ENCODE data around the gene FLT4. TPM values are rescaled to one million over a fixed set of nuclear protein-coding genes. Genes with fewer than 3 reads are reported as not detected.

The FLT4 gene
- total and polyA plus RNA-seq, 4 donors = 12.6 to 42.1 (median 25.3) TPM

- no peak for DNase-seq
- no peaks in the 10 kb centered on the region for H3K36me3 ChIP-seq (ENCODE audit: control insufficient read depth in 4 of 4, insufficient read depth in 4 of 4, low read length in 4 of 4)
- peaks cover 0 to 7% (median 6%) of the 10 kb centered on the region in 5 donors for H3K4me1 ChIP-seq (ENCODE audit: control insufficient read depth in 5 of 5, insufficient read depth in 5 of 5, low read length in 5 of 5)
- WGBS, 2 donors = 85 to 96% methylated on average over 17 of the region's 17 CpGs
- TF ChIP-seq CTCF (IDR thresholded peaks at IDR 0.05; ENCODE audit: control extremely low read depth, extremely low read depth) = no peak
- no peaks in the 10 kb centered on the region for H3K9me3 ChIP-seq (ENCODE audit: control insufficient read depth in 4 of 4, insufficient read depth in 3 of 4, low read length in 3 of 4)
- H3K4me3 ChIP-seq = no peak overlapping the region
- peaks cover 3 to 7% (median 6%) of the 10 kb centered on the region in 3 donors for H3K27me3 ChIP-seq (ENCODE audit: control insufficient read depth in 3 of 3, insufficient read depth in 3 of 3, low read length in 2 of 3)
- H3K9ac ChIP-seq (ENCODE audit: insufficient read depth in 1 of 2, low read length in 2 of 2) = no peak overlapping the region
- ATAC-seq (ENCODE audit: insufficient read depth, low FRiP score) = no peak
- H3K27ac ChIP-seq (ENCODE audit: low read depth in 1 of 2, low read length in 1 of 2) = no peak overlapping the region
These were observed 19.6 kb upstream of the FLT4 start for GRCh38 chr5:180668835-180669596.

DNA sequence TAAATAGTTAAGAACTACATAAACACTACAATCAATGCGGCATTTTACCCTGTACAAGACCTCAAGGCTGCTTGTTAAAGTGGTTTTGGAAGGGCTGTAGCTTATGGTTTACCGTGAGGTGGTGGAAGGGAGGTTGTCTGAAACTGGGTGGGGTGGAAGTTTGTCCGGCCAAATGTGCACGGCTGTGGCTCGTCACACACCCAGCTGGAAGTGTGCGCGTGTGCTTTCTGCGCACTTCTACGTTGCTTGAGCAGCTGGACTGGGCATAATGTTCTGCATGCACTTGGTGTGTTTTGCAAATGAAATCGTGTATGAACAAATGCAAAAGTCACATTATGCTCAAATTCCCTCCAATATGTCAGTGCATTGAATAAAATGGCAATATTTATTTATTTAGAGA, 17.4 kb upstream of the FLT4 start:
- no peak for DNase-seq
- Histone ChIP-seq H3K27me3 (ENCODE audit: control insufficient read depth in 3 of 3, insufficient read depth in 3 of 3, low read length in 2 of 3) (no peaks in the 10 kb centered on the region), H3K27ac (ENCODE audit: low read depth in 1 of 2, low read length in 1 of 2) (no peak overlapping the region), H3K4me3 (no peak overlapping the region), H3K36me3 (ENCODE audit: control insufficient read depth in 4 of 4, insufficient read depth in 4 of 4, low read length in 4 of 4) (no peaks in the 10 kb centered on the region), H3K9ac (ENCODE audit: insufficient read depth in 1 of 2, low read length in 2 of 2) (no peak overlapping the region), H3K4me1 (ENCODE audit: control insufficient read depth in 5 of 5, insufficient read depth in 5 of 5, low read length in 5 of 5) (peaks cover 0 to 7% (median 0%) of the 10 kb centered on the region in 5 donors), H3K9me3 (ENCODE audit: control insufficient read depth in 4 of 4, insufficient read depth in 3 of 4, low read length in 3 of 4) (no peaks in the 10 kb centered on the region)
- no peak for ATAC-seq (ENCODE audit: insufficient read depth, low FRiP score)
- WGBS, 2 donors = 78 to 86% methylated on average over 10 of the region's 10 CpGs
- no peak for TF ChIP-seq CTCF (IDR thresholded peaks at IDR 0.05; ENCODE audit: control extremely low read depth, extremely low read depth)

DNA sequence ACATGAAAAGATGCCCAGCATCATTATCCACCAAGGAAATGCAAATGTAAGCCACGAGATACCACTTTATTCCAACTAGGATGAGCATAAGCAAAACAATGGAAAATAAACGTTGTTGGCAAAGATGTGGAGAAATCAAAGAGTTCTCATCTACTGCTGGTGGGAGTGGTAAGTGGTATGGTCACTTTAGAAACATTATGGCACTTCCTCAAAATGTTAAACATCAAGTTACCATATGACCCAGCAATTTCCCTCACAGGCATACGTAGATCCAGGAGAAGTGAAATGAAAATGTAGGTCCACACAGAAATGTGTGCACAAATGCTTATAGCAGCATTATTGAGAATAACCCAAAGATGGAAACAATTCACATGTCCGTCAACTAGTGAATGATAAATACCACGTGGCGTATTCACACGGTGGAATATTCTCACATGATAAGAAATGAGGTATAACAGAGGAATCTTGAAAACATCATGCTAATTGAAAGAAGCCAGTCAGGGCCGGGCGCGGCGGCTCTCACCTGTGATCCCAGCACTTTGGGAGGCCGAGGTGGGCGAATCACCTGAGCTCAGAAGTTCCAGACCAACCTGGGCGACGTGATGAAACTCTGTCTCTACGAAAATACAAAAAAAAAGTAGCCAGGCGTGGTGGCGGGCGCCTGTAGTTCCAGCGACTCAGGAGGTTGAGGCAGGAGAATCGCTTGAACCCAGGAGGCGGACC, 16.4 kb upstream of the FLT4 start:
- no peak for ATAC-seq (ENCODE audit: insufficient read depth, low FRiP score)
- Histone ChIP-seq H3K9ac (ENCODE audit: insufficient read depth in 1 of 2, low read length in 2 of 2) (no peak overlapping the region), H3K4me1 (ENCODE audit: control insufficient read depth in 5 of 5, insufficient read depth in 5 of 5, low read length in 5 of 5) (peaks cover 0 to 7% (median 0%) of the 10 kb centered on the region in 5 donors), H3K27me3 (ENCODE audit: control insufficient read depth in 3 of 3, insufficient read depth in 3 of 3, low read length in 2 of 3) (peaks cover 0 to 4% (median 0%) of the 10 kb centered on the region in 3 donors), H3K27ac (ENCODE audit: low read depth in 1 of 2, low read length in 1 of 2) (no peak overlapping the region), H3K4me3 (no peak overlapping the region), H3K36me3 (ENCODE audit: control insufficient read depth in 4 of 4, insufficient read depth in 4 of 4, low read length in 4 of 4) (no peaks in the 10 kb centered on the region), H3K9me3 (ENCODE audit: control insufficient read depth in 4 of 4, insufficient read depth in 3 of 4, low read length in 3 of 4) (no peaks in the 10 kb centered on the region)
- DNase-seq = no peak
- 84% methylated on average over 22 of the region's 22 CpGs for WGBS, 2 donors
- TF ChIP-seq CTCF (IDR thresholded peaks at IDR 0.05; ENCODE audit: control extremely low read depth, extremely low read depth) = no peak
